Stimulated activated CD4-positive, alpha-beta T cell treated with anti-CD3 and anti-CD28 coated beads, TNF-alpha, amount 100 ng/mL, for 24 hours (primary cell): ENCODE measurements around the gene PRDM12.

Source experiments
- DNase-seq, 3 experiments: peaks; one replicate each; pipeline ENCODE4 v3.0.0-alpha.2; 2020; ENCODE audit warnings: low read depth in 3 of 3

The PRDM12 gene

DNA sequence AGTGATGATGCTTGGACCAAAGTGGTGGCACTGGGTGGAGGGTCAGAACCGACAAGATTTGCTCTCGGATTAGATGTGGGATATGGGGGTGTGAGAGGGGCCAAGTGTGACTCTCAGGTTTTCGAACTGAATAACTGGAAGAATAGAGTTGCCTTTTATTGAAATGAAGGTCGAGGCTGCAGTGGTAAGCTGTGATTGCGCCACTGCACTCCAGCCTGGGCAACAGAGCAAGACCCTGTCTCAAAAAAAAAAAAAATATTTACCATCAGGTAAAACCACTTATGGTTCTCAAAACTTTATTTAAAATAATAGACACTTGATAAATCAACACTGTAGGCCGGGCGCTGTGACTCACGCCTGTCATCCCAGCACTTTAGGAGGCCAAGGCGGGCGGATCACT lies 56.4 kb downstream of the PRDM12 start:
- no peak for DNase-seq

GRCh38 chr9:130728721-130729120 lies 64.3 kb downstream of the PRDM12 start:
- no peak for DNase-seq

GRCh38 chr9:130729145-130729544 lies 64.8 kb downstream of the PRDM12 start:
- DNase-seq = no peak

DNA sequence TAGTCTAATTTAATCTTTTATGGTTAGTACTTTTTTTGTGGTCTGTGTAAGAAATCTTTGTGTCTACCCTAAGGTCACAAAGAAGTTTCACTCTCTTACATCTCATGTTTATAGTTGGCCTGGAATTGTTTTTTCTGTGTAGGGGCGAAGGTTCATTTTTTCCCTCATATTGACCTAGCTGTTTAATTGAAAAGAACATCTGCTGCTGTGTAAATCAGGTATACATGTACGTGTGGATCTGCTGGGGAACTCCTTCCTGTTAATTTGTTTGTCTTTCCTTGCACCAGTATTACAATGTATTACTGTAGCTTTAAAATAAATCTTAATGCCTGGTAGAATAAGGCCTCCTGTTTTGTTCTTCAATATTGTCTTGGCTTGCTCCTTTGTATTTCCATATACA lies 67.0 kb downstream of the PRDM12 start:
- DNase-seq = no peak

- no peak for DNase-seq
These were observed 67.7 kb downstream of the PRDM12 start for GRCh38 chr9:130732136-130732535.
